Measurements from ENCODE around the gene COMMD4.
A peak's percentile ranks its signal among the peaks of the same experiment; 100 is the strongest.

The COMMD4 gene

DNA sequence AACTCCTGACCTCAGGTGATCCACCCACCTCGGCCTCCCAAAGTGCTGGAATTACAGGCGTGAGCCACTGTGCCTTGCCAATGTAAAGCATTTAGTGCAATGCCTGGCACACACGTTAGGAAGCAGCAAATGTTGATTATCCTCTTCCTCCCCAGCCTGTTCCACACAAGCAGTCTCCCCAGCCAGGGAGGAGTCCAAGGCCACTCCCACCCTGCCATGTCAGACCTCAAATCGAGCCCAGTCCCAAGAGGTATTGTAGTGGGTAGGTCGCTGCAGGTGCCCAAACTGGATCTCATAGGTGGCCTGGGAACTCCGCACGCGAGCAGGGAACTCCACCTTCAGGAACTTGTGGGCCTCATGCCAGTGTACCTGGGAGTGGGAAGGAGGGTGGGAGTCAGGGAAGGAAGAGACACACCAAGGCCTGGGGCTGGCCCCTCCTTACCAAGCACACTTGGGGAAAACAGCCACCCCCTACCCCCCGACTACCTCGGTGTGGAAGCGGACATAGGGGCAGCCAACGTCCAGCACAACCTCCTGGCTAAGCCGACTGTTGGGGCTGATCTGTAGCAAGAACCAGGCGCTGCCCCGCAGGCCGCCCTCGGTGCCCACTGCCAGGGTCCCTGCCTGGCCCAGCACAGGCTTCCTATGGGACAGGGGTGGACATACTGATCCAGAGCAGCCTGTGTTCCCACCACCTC lies 22.3 kb downstream of the COMMD4 start:
- DNase-seq: no peak

DNA sequence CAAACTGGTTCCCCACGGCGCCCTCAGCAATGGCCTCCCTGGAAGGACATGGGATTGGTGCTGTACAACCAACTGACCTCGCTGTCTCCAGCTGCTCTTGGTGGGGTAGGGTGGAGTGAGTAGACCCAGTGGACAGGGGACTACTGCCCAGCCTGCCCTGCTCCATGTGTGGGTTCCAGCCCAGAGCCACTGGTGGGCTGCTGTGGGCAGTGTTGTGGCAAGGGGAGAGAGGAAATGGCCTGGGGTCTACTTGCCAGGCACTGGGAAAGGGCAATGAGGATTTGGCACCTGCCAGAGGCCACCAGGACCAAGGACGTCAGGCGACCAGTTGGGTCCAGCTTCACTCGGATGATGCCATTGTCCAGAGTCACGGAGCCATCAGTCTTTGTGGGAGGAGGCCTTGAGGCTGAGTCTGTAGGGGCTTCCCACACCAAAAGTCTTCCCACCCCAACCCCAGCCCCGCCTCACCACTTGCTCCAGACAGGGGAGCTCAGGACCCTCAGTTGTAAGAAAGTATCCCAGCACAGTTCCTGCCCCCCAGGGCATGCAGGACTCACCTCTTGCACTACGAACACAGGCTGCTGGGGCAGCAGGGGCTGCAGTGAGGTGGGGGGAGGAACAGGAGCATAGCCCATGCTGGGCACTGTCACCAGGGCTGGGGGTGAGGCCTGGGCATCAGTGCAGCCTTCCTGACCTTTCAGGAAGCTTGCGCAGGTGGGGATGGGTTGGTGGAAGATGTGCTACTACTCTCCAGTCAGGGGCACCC lies 23.1 kb downstream of the COMMD4 start:
- DNase-seq: no peak

DNA sequence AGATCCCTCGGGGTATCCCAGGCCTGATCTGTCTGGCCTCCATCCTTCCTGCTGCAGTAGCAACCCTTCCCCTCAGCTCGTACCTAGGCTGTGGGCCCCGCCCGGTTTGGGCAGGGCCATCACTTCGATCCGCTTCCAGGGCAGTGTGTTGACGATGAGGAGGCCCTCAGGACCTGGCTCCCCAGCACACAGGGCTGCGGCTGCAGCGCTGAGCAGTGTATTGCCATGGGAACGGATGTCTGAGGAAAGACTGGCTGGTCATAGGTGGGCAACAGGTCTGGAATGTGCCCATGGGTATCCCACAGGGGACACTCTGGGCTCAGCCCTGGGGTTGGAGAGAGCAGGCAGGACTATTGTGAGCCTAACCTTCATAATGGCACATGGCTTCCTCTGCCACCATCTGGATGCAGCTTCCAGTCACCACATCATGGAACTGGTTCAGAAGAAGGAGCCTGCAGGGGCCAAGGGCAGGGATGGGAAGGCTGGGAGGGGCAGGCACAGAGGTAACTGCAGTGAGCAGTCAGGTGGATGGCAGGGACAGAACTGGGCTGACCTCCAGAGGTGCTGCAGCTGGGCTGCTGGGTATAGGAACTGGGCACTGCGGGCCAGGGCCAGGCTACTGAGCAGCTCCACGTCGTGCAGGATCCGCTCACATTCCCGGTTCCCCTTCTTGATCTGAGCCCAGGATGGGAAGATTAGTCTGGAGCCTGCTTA lies 23.8 kb downstream of the COMMD4 start:
- DNase-seq: no peak

GRCh38 chr15:75360391-75360790 lies 24.5 kb downstream of the COMMD4 start:
- no peak for DNase-seq

DNA sequence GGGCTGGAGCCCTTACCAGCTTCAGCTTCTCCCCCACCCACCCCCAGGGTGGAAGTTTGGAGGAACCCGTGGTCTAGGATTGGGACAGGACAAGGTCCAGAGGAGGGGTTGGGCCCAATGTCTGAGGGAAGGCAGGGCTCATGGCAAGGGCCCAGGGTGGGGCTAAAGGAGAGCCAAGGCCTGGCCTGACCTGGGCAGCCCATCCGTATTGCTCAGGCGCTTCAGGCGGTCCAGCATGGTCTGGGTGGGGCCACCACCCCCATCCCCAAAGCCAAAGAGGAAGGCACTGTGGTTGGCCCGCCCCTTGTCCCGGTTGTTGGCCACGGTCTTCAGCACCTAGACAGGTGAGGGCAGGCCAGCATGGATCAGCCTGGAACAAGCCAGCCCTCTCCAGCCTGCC lies 25.0 kb downstream of the COMMD4 start:
- no peak for DNase-seq

DNA sequence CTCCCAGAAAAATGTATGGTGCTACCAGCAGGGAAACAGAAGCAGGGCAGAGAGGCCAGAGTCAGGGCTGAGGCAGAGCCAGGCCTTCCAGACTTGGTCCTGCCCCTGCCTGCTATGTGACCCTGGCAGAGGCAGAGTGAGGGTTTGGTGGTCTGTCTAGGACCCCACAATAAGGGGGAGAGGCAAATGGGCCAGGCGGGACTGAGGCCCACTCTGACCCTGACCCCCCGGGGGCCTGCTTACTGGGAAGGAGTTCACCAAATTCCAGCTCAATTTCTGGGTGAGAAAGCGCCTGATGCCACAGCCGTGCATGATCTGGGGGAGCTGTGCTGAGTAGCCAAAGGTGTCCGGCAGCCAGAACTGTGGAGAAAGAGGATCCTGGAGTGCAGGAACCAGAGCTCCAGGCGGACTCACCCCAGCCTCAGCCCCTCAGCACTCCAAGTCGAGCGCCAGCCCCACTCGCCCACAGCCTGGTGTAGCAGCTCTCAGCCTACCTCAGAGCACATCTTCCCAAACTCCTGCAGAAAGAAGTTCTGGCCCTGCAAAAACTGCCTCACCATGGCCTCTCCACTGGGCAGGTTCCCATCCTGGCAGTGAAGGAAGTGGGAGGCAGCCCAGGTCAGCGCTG lies 25.6 kb downstream of the COMMD4 start:
- no peak for DNase-seq

DNA sequence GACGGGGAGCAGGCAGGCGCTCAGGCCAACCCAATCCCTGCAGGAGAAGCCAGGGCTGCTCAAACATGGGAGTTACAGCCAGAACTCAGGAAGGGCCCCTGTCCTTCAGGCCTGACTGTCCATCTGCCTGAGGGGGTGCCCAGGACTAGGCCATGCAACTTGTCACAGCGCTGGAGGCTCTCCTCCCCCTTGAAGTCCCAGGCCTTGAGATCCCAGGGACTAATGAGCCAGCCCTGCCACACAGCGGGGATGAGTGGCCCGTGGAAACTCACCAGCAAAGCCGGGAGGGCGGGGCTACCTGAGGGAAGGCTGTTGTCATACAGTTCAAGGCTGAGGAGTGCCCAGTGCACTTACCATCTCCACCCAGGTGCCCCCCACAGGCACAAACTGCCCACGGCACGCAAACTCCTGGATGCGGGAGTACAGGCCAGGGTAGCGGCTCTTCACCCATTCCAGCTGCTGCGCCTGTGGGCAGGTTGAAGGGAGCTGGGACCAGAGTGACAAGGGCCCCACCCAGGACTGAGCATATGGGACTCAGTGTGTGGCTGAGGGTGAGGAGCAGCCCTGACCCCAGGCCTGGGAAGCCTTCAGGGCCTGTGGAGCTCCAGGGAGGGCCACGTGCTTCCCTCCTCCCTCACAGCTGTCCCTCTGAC lies 26.3 kb downstream of the COMMD4 start:
- no peak for DNase-seq

DNA sequence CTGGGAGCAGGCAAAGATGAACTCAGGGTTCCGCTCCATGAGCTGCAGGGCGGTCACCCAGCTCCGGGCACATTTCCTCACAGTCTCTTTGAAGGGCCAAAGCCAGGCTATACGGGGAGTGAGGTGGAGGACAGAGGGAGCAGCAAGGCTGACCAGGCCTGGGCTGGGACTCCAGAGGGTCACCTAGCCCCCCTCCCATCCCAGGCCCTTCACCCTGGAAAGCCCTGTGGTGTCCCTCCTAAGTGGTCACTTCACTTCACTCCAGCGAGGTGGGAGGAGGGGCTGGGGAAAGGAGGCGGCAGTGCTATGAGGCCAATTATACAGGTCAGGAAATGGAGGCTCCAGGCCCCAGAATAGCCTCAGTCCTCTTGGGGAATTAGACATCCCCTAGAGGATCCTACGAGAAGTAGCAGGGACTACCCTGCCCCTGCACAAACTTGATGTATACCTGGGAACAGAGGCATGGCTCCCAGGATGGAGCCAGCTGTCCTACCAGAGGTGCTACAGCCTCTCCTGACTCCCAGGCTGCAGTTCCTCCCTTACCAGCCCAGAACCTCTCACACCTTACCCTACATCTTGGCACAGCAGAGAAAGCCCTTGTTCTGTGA lies 26.9 kb downstream of the COMMD4 start:
- DNase-seq: no peak

DNA sequence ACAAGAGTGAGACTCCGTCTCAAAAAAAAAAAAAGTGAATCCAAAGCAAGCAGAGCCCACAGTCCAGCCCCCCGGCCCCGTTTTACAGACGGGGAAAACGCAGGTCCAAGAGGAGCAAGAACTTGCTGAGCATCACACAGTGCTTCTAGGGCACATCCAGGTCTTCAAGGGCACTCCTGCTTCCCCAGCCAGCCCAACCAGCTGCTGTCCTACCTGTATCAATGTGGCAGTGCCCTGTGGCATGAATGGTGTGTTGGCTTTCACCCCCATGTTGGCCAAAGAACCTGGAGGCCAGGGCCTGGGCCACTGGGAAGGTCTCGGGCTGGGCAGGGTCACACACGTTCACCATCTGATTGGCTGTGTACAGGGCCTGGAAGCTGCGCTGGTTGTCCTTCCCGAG lies 27.9 kb downstream of the COMMD4 start:
- no peak for DNase-seq

DNA sequence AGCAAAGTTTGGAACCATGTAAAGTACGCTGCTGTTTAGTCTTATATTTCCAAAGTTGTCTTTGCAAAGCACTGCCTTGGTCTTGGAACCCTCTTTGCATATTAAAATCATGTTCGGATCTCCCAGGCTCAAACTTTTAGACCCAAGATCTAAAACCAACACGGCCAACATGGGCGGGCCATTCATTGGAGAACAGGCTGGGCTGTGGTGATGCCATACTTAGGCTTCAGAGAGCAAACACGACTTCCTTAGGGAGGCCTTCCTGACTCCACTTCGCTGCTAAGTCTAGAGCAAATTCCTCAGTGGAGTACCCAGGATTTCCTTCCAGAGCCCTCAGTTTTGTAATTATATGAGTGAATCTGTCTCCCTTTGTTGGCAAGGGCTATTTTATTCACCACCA lies 29.0 kb downstream of the COMMD4 start:
- DNase-seq: no peak

- DNase-seq: no peak
Measured at GRCh38 chr15:75366163-75366562, 30.3 kb downstream of the COMMD4 start.

DNA sequence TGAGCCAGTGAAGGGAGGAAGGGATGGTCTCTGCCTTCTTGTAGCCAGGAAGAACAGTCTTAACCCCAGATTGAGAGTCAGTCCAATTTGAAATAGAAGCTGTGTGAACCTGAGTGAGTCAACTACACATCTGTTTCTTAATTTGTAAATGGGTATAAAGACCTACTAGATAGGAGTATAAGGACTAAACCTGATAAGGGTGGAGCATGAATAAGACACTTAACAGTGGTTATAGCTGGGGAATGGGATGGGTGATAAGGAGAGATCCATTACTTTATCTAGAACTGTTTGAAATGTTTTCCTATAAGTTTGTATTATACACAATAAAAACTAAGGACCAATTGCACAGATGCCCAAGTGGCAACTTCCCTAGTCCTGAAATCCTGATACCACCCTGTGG lies 31.1 kb downstream of the COMMD4 start:
- DNase-seq: no peak

DNA sequence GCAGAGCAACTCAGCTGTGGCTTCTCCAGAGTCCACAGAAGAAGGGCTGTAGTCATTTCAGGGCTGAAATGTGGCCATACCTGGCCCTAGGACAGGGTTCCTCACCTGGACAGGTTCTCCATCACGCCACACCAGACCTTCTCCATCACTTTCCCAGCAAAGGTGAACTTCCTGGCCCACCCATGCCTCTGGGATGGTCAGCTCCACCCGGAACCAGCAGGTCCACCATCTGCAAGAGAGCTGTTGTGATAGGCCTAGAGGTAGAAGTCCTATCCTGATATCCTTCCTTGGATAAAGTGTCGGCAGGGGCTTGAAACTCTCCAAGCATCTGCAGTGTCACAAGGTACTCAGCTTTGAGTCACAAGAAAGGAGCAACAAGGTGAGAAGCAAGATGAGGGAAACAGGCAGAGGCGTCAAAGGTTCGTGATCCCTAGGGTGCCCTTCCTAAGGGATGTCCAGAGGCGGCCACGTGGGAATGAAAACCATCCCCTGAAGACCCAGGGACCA lies 31.6 kb downstream of the COMMD4 start:
- no peak for DNase-seq

GRCh38 chr15:75367913-75368688 lies 32.2 kb downstream of the COMMD4 start, which contains the start of gene MAN2C1:
Gene MAN2C1 (minus strand): TSS chr15:75368607. CDS start chr15:75368583, 24 bp downstream.
- DNase-seq: peak; percentile 95

- DNase-seq: no peak
Measured at GRCh38 chr15:75368689-75369239, 32.9 kb downstream of the COMMD4 start.

- DNase-seq: no peak
Measured at GRCh38 chr15:75369897-75370581, 34.2 kb downstream of the COMMD4 start.

DNA sequence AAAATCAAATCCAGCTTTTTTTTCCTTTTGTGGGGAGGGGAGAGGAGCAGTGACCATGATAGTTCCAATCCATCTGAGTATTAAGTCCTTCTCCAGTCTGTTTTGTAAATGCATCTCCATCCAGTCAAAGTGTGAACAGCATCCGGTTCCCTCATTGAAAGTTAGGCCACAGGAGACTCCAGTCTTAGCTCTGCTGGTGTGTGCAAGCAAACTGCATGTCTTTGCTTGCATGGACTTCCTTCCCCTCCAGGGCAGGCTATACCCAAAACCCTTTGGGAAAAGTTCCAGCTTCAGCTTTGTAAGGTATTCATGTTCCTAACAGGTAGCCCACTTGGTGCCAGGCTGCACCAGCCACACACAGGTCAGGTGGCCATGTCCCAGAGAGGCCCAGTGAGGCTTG lies 35.6 kb downstream of the COMMD4 start:
- no peak for DNase-seq

GRCh38 chr15:75371901-75372688 lies 36.2 kb downstream of the COMMD4 start:
- DNase-seq: no peak

DNA sequence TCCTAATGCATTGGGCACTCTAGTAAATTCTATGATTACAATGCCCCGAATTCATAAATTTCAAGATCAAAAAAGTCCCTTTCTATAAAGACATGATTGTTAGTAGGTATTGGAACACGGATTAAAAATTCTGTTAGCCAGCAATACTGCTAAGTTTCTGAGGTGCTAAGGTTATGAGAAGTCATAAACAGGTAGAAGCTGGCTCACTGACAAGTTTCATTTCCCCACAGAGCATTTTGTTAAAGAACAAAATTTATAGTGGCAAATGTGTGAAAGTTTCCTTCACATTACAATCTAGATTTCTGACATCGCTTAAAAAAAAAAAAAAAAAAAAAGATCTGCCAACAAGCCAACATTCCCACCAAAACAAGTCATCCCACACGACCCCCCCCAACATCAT lies 44.9 kb downstream of the COMMD4 start:
- DNase-seq: no peak

Data from femur (tissue), 1 donor.